Measurements from ENCODE around the gene SERPINA5.

The SERPINA5 gene

DNA sequence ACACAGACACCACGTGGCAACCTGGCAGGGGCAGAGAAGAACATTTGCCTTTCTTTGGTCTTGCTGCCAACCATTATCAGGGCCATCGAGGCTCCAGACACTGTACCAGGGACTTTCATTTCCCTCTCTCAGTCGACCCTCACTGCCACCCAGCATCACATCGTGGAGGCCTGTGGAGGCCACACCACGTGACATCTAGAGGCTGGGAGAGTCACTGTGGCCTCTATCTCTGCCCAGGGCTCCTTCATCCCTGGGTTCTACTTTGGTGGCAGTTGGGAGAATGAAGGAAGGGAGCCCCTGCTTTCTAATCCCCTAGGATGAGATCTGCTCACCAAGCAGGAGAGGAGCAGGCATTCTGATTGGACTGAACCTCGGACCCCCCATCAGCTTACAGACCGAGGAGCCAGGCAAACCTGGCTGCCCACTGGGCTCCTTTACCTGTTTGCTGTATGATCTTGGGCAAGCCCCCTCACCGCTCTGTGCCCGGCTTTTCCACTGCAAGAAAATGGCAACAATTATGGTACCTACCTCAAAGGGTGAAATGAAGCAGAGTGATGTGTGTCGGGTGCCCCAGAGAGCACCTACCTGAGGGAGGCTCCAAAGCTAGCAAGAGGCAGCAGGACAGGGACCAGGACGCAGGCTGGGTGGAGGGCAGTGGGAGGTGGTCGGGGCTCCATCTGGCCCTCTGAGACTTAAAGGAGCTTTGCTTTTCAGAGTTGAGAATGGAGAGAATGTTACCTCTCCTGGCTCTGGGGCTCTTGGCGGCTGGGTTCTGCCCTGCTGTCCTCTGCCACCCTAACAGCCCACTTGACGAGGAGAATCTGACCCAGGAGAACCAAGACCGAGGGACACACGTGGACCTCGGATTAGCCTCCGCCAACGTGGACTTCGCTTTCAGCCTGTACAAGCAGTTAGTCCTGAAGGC is 32.8 kb downstream of the SERPINA5 start:
- peaks cover 0 to 24% (median 21%) of the 10 kb centered on the region in 3 donors for H3K9me3 ChIP-seq
- DNase-seq = peak in 1 of 2 donors; percentile 15
- intact Hi-C loops (cut with DNase I; ENCODE audit: low total_unique reads) = no loop called here
- H3K36me3 ChIP-seq = peaks cover 0 to 28% (median 27%) of the 10 kb centered on the region in 3 donors
- TF ChIP-seq, protein P1, sequence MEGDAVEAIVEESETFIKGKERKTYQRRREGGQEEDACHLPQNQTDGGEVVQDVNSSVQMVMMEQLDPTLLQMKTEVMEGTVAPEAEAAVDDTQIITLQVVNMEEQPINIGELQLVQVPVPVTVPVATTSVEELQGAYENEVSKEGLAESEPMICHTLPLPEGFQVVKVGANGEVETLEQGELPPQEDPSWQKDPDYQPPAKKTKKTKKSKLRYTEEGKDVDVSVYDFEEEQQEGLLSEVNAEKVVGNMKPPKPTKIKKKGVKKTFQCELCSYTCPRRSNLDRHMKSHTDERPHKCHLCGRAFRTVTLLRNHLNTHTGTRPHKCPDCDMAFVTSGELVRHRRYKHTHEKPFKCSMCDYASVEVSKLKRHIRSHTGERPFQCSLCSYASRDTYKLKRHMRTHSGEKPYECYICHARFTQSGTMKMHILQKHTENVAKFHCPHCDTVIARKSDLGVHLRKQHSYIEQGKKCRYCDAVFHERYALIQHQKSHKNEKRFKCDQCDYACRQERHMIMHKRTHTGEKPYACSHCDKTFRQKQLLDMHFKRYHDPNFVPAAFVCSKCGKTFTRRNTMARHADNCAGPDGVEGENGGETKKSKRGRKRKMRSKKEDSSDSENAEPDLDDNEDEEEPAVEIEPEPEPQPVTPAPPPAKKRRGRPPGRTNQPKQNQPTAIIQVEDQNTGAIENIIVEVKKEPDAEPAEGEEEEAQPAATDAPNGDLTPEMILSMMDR (IDR thresholded peaks at IDR 0.05) = no peak
- H3K4me1 ChIP-seq = peaks cover 0 to 4% (median 0%) of the 10 kb centered on the region in 4 donors
- H3K27ac ChIP-seq = no peak overlapping the region
- H3K4me3 ChIP-seq = no peak overlapping the region
- no peaks in the 10 kb centered on the region for H3K27me3 ChIP-seq

DNA sequence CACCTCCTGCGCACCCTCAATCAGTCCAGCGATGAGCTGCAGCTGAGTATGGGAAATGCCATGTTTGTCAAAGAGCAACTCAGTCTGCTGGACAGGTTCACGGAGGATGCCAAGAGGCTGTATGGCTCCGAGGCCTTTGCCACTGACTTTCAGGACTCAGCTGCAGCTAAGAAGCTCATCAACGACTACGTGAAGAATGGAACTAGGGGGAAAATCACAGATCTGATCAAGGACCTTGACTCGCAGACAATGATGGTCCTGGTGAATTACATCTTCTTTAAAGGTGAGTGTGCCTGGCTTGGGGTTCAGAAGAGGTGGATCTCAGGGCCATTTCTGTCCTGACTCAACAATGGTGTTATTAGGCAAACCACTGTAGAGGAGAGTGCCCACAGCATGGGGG is 33.6 kb downstream of the SERPINA5 start:
- peaks cover 0 to 26% (median 24%) of the 10 kb centered on the region in 3 donors for H3K9me3 ChIP-seq
- H3K27ac ChIP-seq = no peak overlapping the region
- DNase-seq = peak in 1 of 2 donors; percentile 7
- H3K4me3 ChIP-seq = no peak overlapping the region
- TF ChIP-seq, protein P1 (IDR thresholded peaks at IDR 0.05) = no peak
- H3K36me3 ChIP-seq = peaks cover 0 to 33% (median 28%) of the 10 kb centered on the region in 3 donors
- intact Hi-C loops (cut with DNase I; ENCODE audit: low total_unique reads) = no loop called here
- no peaks in the 10 kb centered on the region for H3K27me3 ChIP-seq
- H3K4me1 ChIP-seq = peaks cover 0 to 4% (median 0%) of the 10 kb centered on the region in 4 donors

DNA sequence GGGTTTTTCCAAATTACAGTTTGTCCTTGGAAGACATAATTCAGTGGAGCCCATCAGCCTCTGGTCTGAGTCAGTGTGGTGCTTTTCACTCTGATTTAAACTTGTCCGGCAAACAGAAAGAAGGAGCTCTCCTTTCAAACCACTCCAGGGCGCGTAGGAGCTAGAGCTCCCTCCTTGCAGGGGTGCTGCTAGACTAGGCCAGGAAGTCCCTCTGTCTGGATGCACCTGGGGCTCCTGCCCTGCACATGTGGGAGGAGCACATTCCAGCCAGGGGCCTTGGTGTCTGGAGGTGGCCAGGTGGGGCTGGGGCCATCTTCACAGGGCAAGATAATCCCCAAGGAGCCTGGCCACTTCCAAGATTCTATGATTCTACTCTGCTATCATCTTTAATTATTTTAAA is 34.0 kb downstream of the SERPINA5 start:
- peaks cover 0 to 35% (median 28%) of the 10 kb centered on the region in 3 donors for H3K36me3 ChIP-seq
- intact Hi-C loops (cut with DNase I; ENCODE audit: low total_unique reads) = no loop called here
- peaks cover 0 to 26% (median 24%) of the 10 kb centered on the region in 3 donors for H3K9me3 ChIP-seq
- no peak overlapping the region for H3K27ac ChIP-seq
- DNase-seq = peak in 1 of 2 donors; percentile 18
- H3K4me1 ChIP-seq = peaks cover 0 to 4% (median 0%) of the 10 kb centered on the region in 4 donors
- H3K27me3 ChIP-seq = no peaks in the 10 kb centered on the region
- no peak overlapping the region for H3K4me3 ChIP-seq
- TF ChIP-seq, protein P1 (IDR thresholded peaks at IDR 0.05) = no peak

DNA sequence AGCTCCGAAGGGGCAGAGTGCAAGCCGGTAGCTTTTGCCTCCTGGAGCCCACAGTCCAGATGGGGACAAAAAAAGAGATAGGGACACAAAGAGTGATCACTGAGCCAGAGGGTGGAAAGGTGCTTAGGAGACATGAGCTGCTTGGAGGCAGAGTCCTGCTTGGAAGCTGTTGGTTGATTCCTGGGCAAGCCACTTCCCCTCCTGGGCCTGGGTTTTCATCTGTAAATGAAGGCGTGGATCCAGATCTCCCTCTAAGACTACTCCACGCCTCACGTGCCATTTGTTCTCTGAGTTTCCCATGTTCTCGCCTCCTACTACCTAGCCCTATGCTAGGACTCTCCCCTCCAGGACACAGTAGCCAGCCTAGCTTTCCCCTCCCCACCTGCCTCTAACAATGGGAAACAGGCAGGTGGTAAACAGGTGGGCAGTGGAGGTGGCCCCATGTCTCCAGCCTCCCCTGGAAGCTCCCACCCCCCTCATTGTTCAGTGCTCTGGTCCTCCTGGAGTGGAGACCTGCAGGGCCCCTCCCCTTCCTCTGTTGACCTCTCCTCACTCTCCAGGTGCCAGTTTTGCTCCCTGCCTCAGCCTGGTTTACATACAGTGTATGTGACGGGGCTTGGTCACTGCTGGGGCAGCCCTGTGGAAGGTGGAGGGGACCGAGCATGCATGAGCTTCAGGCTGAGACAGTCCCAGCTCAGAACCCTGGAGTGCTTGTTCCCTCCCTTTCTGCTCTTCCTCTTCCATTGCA is 34.8 kb downstream of the SERPINA5 start:
- intact Hi-C loops (cut with DNase I; ENCODE audit: low total_unique reads) = no loop called here
- Histone ChIP-seq H3K4me1 (peaks cover 0 to 4% (median 0%) of the 10 kb centered on the region in 4 donors), H3K27me3 (no peaks in the 10 kb centered on the region), H3K36me3 (peaks cover 0 to 41% (median 28%) of the 10 kb centered on the region in 3 donors), H3K4me3 (no peak overlapping the region), H3K27ac (no peak overlapping the region), H3K9me3 (peaks cover 0 to 26% (median 24%) of the 10 kb centered on the region in 3 donors)
- TF ChIP-seq, protein P1 (IDR thresholded peaks at IDR 0.05) = no peak
- DNase-seq = peak in 1 of 2 donors; percentile 14

DNA sequence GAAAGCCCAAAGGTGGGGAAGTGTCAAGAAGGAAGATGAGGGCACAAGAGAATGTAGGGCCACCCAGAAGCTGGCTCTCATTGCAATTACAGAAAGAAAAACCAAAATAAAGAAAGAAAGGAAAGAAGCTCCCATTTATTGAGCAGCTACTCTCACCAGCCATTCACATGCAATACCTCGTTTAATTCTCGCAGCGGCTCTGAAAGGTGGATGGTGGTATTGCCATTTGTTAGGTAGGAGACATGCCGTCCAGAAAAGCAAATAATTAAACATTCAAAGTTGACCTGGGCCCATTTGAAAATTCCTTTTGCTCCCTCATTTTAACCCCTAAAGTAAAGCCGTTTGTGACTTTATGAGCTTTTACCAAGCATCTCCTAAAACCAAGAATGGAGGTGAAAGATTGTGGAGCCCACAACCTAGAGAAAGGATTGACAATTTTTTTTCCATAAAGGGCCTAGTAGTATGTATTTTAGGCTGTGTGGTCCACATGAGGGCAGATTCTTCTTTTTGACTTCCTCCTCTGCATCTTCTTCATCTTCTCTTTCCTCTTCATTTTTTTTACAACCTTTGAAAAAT is 36.2 kb downstream of the SERPINA5 start:
- DNase-seq = peak in 1 of 2 donors; percentile 5
- peaks cover 0 to 3% of the 10 kb centered on the region in 2 donors for H3K27me3 ChIP-seq
- peaks cover 0 to 4% (median 0%) of the 10 kb centered on the region in 4 donors for H3K4me1 ChIP-seq
- H3K27ac ChIP-seq = no peak overlapping the region
- TF ChIP-seq, protein P1 (IDR thresholded peaks at IDR 0.05) = no peak
- peaks cover 0 to 26% (median 24%) of the 10 kb centered on the region in 3 donors for H3K9me3 ChIP-seq
- intact Hi-C loops (cut with DNase I; ENCODE audit: low total_unique reads) = no loop called here
- H3K4me3 ChIP-seq = no peak overlapping the region
- H3K36me3 ChIP-seq = peaks cover 0 to 48% (median 28%) of the 10 kb centered on the region in 3 donors

Data from tibial artery (tissue), 4 donors.